Hepatocyte (in vitro differentiated cells): Measurements from ENCODE around the gene TLR10.

Source experiments
- CTCF ChIP-seq: fragments of 200-600 bp; sonication (generic); IDR thresholded peaks from 2 replicates; pipeline ENCODE4 v1.5.1; 2016; ENCODE audit warnings: antibody characterized with exemption, mild to moderate bottlenecking; ENCODE audit not compliant: poor library complexity
- EZH2 ChIP-seq: fragments of 200-600 bp; sonication (generic); IDR thresholded peaks from 2 replicates; pipeline ENCODE4 v1.6.1; 2016; ENCODE audit warnings: antibody characterized with exemption, mild to moderate bottlenecking, borderline replicate concordance

GRCh38 chr4:38740303-38740702 is 42.5 kb downstream of the TLR10 start:
- TF ChIP-seq CTCF (no peak), EZH2 (no peak)
